Spleen (tissue), 11 donors: ENCODE results near the gene TPST2. TPM values are rescaled to one million over a fixed set of nuclear protein-coding genes. Genes with fewer than 3 reads are reported as not detected.

ENCODE experiments used
- DNase-seq: peaks from one replicate; pipeline ENCODE4 v3.0.0-alpha.2; 2020
- H3K27ac ChIP-seq, 8 donors: fragments of 200-600 bp; sonication (generic) in 7 of 8; 1 replicate in 4 of 8; 2 replicates in 4 of 8; pipeline versions ENCODE4 v1.5.0 to v1.8.0; 2016 to 2021; ENCODE audit warnings: inconsistent platforms in 4 of 8, mild to moderate bottlenecking in 4 of 8, moderate library complexity in 1 of 8
- H3K27me3 ChIP-seq, 7 donors: fragments of 200-600 bp; sonication (generic) in 6 of 7; replicated peaks in 1 of 7; 1 replicate in 4 of 7; 2 replicates in 3 of 7; pipeline versions ENCODE4 v1.5.0 to v1.8.0; 2016 to 2021; ENCODE audit warnings: inconsistent platforms in 3 of 7, mild to moderate bottlenecking in 1 of 7
- H3K36me3 ChIP-seq, 6 donors: fragments of 200-600 bp; sonication (generic) in 5 of 6; 1 replicate in 4 of 6; 2 replicates in 2 of 6; pipeline versions ENCODE4 v1.5.0 to v1.8.0; 2016 to 2021; ENCODE audit warnings: inconsistent platforms in 2 of 6
- H3K4me1 ChIP-seq, 6 donors: fragments of 200-600 bp; sonication (generic) in 5 of 6; 1 replicate in 3 of 6; 2 replicates in 3 of 6; pipeline versions ENCODE4 v1.5.0 to v1.8.0; 2016 to 2021; ENCODE audit warnings: inconsistent platforms in 3 of 6
- H3K4me3 ChIP-seq, 8 donors: fragments of 200-600 bp; sonication (generic) in 7 of 8; 1 replicate in 4 of 8; 2 replicates in 4 of 8; pipeline versions ENCODE4 v1.5.0 to v1.8.0; 2016 to 2021; ENCODE audit warnings: inconsistent platforms in 4 of 8, mild to moderate bottlenecking in 4 of 8, moderate library complexity in 2 of 8
- H3K9me3 ChIP-seq, 8 donors: fragments of 200-600 bp; sonication (generic) in 7 of 8; 1 replicate in 4 of 8; 2 replicates in 4 of 8; pipeline versions ENCODE4 v1.5.0 to v1.8.0; 2016 to 2021; ENCODE audit warnings: inconsistent platforms in 4 of 8
- CTCF ChIP-seq, 11 experiments: fragments of 200-600 bp in 7 of 11; fragments of 450-650 bp in 4 of 11; sonication (generic) in 4 of 11; IDR thresholded peaks in 8 of 11; conservative IDR thresholded peaks in 3 of 11; 1 replicate in 7 of 11; 2 replicates in 4 of 11; pipeline versions ENCODE4 v1.4.0 to v1.8.0; 2016 to 2021; ENCODE audit warnings: antibody characterized with exemption in 11 of 11, inconsistent platforms in 4 of 11, mild to moderate bottlenecking in 1 of 11
- POLR2A ChIP-seq, 3 donors: fragments of 450-650 bp; IDR thresholded peaks; one replicate each; pipeline ENCODE4 v1.5.1; 2017; ENCODE audit warnings: antibody characterized with exemption in 3 of 3, mild to moderate bottlenecking in 1 of 3
- POLR2AphosphoS5 ChIP-seq, 3 donors: sonication (generic); formaldehyde crosslinking; IDR thresholded peaks; one replicate each; pipeline ENCODE4 v1.5.1; 2017; ENCODE audit warnings: antibody characterized with exemption in 3 of 3
- WGBS, 5 donors: extraction: QIAGEN DNeasy Blood & Tissue Kit in 3 of 5; methylation state at CpG; one replicate each; pipeline versions ENCODE4 v1.1.5 to v1.1.7; 2013 to 2018; 5-methylcytosine and 5-hydroxymethylcytosine counted together
- intact Hi-C: fragments of 100-400 bp; cut with DNase I; formaldehyde crosslinking; loops from one replicate; pipeline ENCODE4 v1.15.0; 2023; ENCODE audit warnings: low total_unique reads
- microRNA-seq, 3 donors: library from miRNA; unstranded; fragments of <30 nt; microRNA quantifications; one replicate each; pipeline versions ENCODE4 to v1.1.0, GENCODE V29; 2019 to 2020
- polyA plus RNA-seq, 3 donors: library from polyadenylated mRNA; stranded (reverse); fragments of 200-250 nt; gene quantifications; one replicate each; pipeline ENCODE4 v1.2.1, GENCODE V29; 2013
- small RNA-seq, 4 donors: library from RNA; depleted of rRNA; stranded (forward); fragments of <200 nt; gene quantifications; one replicate each; pipeline ENCODE3, GENCODE V24; 2016
- total RNA-seq, 7 donors: library from RNA; depleted of rRNA in 3 of 7; stranded (reverse); fragments of >200 nt in 3 of 7; fragmentation: NEBNext Ultra II Directional in 4 of 7; extraction: Animal tissue kit (Norgen Biotek cat#: 25700) in 4 of 7; gene quantifications; one replicate each; pipeline versions ENCODE4 v1.1.0 to v1.2.1, GENCODE V29; 2016 to 2021
- donor health status: healthy with polysubstance abuse.
- donor health status: DM: no; HTN: no; CAD: no; lungs with moderate emphysema.
- donor health status: DM: no; HTN: no; CAD: no.
- donor health status: Bipolar disorder and iron deficiency.
- donor health status: healthy.
- donor health status: DM: no; HTN: no; CAD: no.
- donor health status: DM: yes; HTN: yes; CAD: no.

TPST2 gene
- total and polyA plus RNA-seq, 10 donors = 14.6 to 119 (median 54.3) TPM

GRCh38 chr22:26476705-26477340, 113.1 kb downstream of the TPST2 start:
- Histone ChIP-seq H3K9me3 (no peaks in the 10 kb centered on the region), H3K4me3 (no peak overlapping the region), H3K36me3 (peaks cover 7 to 77% (median 52%) of the 10 kb centered on the region in 6 donors), H3K27me3 (no peaks in the 10 kb centered on the region), H3K27ac (peak overlapping the region in 2 of 8 donors; percentile 5 to 10), H3K4me1 (peaks cover 31 to 78% (median 47%) of the 10 kb centered on the region in 6 donors)
- 59 to 88% (median 72%) methylated on average over 4 of the region's 4 CpGs for WGBS, 5 donors
- no peak for DNase-seq
- intact Hi-C loops = no loop called here
- TF ChIP-seq POLR2AphosphoS5 (IDR thresholded peaks at IDR 0.05) = no peak
- TF ChIP-seq CTCF (IDR thresholded peaks at IDR 0.05 in 8 of 11, conservative IDR thresholded peaks at IDR 0.05 in 3 of 11) = no peak
- no peak for TF ChIP-seq POLR2A (IDR thresholded peaks at IDR 0.05)

DNA sequence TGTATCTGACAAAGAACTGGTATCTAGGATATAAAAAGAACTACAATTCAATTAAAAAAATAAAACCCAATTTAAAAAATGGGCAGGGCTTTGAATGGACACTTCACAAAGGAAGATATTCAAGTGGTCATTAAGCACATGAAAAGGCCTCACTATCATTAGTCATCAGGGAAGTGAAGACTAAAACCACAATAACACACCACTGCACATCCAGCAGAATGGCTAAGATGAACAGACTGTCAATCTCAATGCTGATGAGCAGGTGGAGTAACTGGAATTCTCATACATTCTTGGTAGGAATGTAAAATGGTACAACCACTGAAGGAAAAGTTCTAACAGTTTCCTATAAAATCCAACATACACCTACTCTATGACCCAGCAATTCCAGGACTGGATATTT, 115.2 kb downstream of the TPST2 start:
- Histone ChIP-seq H3K27me3 (no peaks in the 10 kb centered on the region), H3K9me3 (no peaks in the 10 kb centered on the region), H3K27ac (no peak overlapping the region), H3K4me3 (no peak overlapping the region), H3K4me1 (peaks cover 10 to 56% (median 26%) of the 10 kb centered on the region in 6 donors), H3K36me3 (peaks cover 7 to 94% (median 73%) of the 10 kb centered on the region in 6 donors)
- intact Hi-C loops = no loop called here
- TF ChIP-seq POLR2AphosphoS5 (IDR thresholded peaks at IDR 0.05) = no peak
- no peak for TF ChIP-seq CTCF (IDR thresholded peaks at IDR 0.05 in 8 of 11, conservative IDR thresholded peaks at IDR 0.05 in 3 of 11)
- no peak for TF ChIP-seq POLR2A (IDR thresholded peaks at IDR 0.05)
- DNase-seq = no peak

Small RNAs within 50 kb of the gene (microRNA-seq; reads per million reads assigned to microRNA genes)
- gene MIR548J = 8.7 to 15.0 (median 10.2) reads per million in 3 donors

Small RNAs within 50 kb of the gene (small RNA-seq; reads per million reads assigned to genes)
- 0.07 to 0.35 (median 0.18) reads per million in 4 donors for gene MIR548J

Other genes starting within 250 kb of the TPST2 start
- gene ASPHD2, start 160.9 kb downstream of the TPST2 start, total RNA-seq = 1 to 10 TPM; 4.5 to 8.0 (median 5.9) TPM
- 1 to 10 TPM; 2.1 to 4.1 (median 2.3) TPM for gene ASPHD2, start 160.9 kb downstream of the TPST2 start, polyA plus RNA-seq
- 10 to 100 TPM; 34.0 to 56.6 (median 41.8) TPM for gene HPS4, start 106.3 kb downstream of the TPST2 start, total RNA-seq
- 10 to 100 TPM; 15.2 to 23.9 (median 18.8) TPM for gene HPS4, start 106.3 kb downstream of the TPST2 start, polyA plus RNA-seq
- 10 to 100 TPM; 16.4 to 21.1 (median 19.2) TPM for gene SRRD, start 106.3 kb downstream of the TPST2 start, total RNA-seq
- gene SRRD, start 106.3 kb downstream of the TPST2 start, polyA plus RNA-seq = 10 to 100 TPM in 2 of 3 donors, 1 to 10 TPM in 1; 9.9 to 13.9 (median 12.6) TPM
- 10 to 100 TPM; 30.5 to 46.3 (median 42.2) TPM for gene TFIP11, start 77.7 kb downstream of the TPST2 start, total RNA-seq
- gene TFIP11, start 77.7 kb downstream of the TPST2 start, polyA plus RNA-seq = 10 to 100 TPM; 21.5 to 32.1 (median 27.3) TPM
- gene CRYBB1, start 27.9 kb upstream of the TPST2 start, total RNA-seq = 1 to 10 TPM in 6 of 7 donors, under 1 TPM in 1; 0.34 to 2.9 (median 2.1) TPM
- 1 to 10 TPM in 2 of 3 donors, under 1 TPM in 1; 0.98 to 1.9 (median 1.3) TPM for gene CRYBB1, start 27.9 kb upstream of the TPST2 start, polyA plus RNA-seq
- gene CRYBA4, start 31.8 kb upstream of the TPST2 start, total RNA-seq = not detected
- under 1 TPM; 0.20 to 0.24 (median 0.22) TPM for gene CRYBA4, start 31.8 kb upstream of the TPST2 start, polyA plus RNA-seq
- 10 to 100 TPM; 16.0 to 62.4 (median 24.8) TPM for gene MIAT, start 67.5 kb upstream of the TPST2 start, total RNA-seq
- 1 to 10 TPM in 2 of 3 donors, under 1 TPM in 1; 0.77 to 3.2 (median 1.7) TPM for gene MIAT, start 67.5 kb upstream of the TPST2 start, polyA plus RNA-seq